OCI-LY3 (cell line): ENCODE results near the gene RBBP8NL.

ENCODE experiments used
- CTCF ChIP-seq: fragments of 200-600, 300-600 bp; sonication (generic); IDR thresholded peaks from 2 replicates; pipeline ENCODE4 v1.5.1; 2014; ENCODE audit warnings: antibody characterized with exemption, low read length, low read depth
- EZH2phosphoT487 ChIP-seq: fragments of 200-600 bp; shearing (Covaris generic); IDR thresholded peaks from 2 replicates; pipeline ENCODE4 v1.6.1; 2018; ENCODE audit warnings: antibody characterized with exemption, mixed run types, low read depth

- TF ChIP-seq CTCF, result no peak
- no peak for TF ChIP-seq EZH2phosphoT487
Observed at GRCh38 chr20:62404761-62405107, 22.6 kb downstream of the RBBP8NL start.
